Endothelial cell of umbilical vein (primary cell): ENCODE measurements around the gene CAPRIN2.

Experiments used
- CTCF ChIP-seq, 2 donors: IDR thresholded peaks; 1 replicate in 1 of 2; 2 replicates in 1 of 2; pipeline ENCODE4 v1.5.1; 2011; ENCODE audit warnings: low read length in 2 of 2, mild to moderate bottlenecking in 2 of 2, moderate library complexity in 2 of 2, control low read depth in 1 of 2, inconsistent platforms in 1 of 2, low read depth in 1 of 2; ENCODE audit not compliant: insufficient read depth in 1 of 2; ENCODE audit errors: extremely low read depth in 1 of 2
- EZH2 ChIP-seq: IDR thresholded peaks from 2 replicates; pipeline ENCODE4 v1.6.1; 2012; ENCODE audit warnings: borderline replicate concordance, low read depth, mild to moderate bottlenecking, moderate library complexity, low read length, inconsistent platforms; ENCODE audit not compliant: severe bottlenecking
- FOS ChIP-seq: IDR thresholded peaks from 2 replicates; pipeline ENCODE4 v1.6.1; 2011; ENCODE audit warnings: mild to moderate bottlenecking, low read length, moderate library complexity, borderline replicate concordance; ENCODE audit not compliant: insufficient read depth
- MYC ChIP-seq: IDR thresholded peaks from one replicate; pipeline ENCODE4 v1.6.1; 2011; ENCODE audit warnings: mild to moderate bottlenecking, low read depth, low read length
- POLR2A ChIP-seq: IDR thresholded peaks from 2 replicates; pipeline ENCODE4 v1.6.1; 2012; ENCODE audit warnings: low read depth, mild to moderate bottlenecking, control low read depth, low read length
- POLR2AphosphoS5 ChIP-seq: IDR thresholded peaks from 2 replicates; pipeline ENCODE4 v1.6.1; 2012; ENCODE audit warnings: low read depth, mild to moderate bottlenecking, control low read depth, low read length, moderate library complexity; ENCODE audit not compliant: insufficient read depth
- TF ChIP-seq, protein P1 (sequence below): IDR thresholded peaks from 2 replicates; pipeline ENCODE4 v1.6.1; 2011; ENCODE audit not compliant: insufficient read depth, insufficient read length

DNA sequence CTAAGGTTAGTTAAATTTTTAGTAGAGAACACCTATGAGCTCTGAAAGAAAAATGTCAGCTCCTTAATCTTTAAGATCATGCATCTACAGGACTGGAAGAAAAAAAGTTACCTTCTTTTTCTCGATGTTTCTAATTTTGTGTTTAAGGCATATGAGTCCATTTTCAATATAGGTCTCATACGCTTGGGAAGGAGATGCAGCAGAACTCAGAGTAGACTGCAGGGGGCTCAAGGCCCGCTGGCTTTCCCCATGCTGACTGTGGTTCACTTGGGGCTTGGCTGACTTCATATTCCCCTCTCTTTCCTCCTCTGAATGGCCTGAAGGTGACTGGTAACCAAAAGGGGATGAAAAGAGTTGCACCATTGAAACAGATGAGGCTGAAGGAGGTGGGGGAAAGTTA is 1.5 kb downstream of the CAPRIN2 start:
- TF ChIP-seq EZH2 (no peak), CTCF (IDR thresholded peaks at IDR 0.05; ENCODE audit: extremely low read depth in 1 of 2, insufficient read depth in 1 of 2, low read depth in 1 of 2, low read length in 2 of 2) (peak; percentile 37 to 49), POLR2A (no peak), POLR2AphosphoS5 (no peak), MYC (no peak), FOS (no peak)
- TF ChIP-seq, protein P1, sequence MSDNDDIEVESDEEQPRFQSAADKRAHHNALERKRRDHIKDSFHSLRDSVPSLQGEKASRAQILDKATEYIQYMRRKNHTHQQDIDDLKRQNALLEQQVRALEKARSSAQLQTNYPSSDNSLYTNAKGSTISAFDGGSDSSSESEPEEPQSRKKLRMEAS = no peak
